ENCODE measurements around the gene LRRC27.

The LRRC27 gene

DNA sequence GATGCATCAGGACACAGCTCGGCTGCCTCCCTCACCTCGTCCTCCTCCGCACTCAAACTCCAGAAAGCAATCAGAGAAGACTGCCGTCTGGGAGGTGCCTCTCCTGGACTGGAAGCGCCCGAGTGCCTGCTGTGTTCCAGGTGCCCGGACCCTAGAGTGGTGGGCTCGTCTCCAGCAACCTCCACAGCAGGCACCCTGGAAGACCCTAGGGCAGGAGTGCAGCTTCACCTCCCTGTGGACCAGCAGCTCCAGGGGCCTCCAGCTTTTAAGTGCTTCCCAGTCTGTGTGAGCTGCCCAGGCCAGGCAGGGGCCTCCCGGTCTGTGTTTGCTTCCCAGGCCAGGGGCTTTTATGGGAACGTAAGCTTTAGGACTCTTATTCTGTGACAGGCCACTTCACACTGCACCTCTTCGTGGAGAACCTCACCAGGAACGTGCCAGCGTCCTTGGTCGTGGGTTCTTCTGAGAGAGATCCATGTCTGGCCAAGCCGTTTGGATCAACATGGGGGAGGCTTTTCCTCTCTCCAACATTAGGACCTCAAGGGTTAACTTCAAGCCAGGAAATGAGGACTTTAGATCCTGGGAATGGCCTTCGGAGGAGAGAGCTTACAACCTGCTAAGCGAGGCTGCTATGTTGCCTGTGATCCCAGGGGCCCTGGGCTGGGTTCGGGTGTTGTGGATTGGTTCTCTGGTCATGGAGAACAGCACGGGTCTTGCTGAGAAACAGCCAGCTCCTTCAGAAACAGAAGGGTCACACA lies 59.1 kb downstream of the LRRC27 start:
- no peak for DNase-seq (ENCODE audit: low read depth in 2 of 2)

DNA sequence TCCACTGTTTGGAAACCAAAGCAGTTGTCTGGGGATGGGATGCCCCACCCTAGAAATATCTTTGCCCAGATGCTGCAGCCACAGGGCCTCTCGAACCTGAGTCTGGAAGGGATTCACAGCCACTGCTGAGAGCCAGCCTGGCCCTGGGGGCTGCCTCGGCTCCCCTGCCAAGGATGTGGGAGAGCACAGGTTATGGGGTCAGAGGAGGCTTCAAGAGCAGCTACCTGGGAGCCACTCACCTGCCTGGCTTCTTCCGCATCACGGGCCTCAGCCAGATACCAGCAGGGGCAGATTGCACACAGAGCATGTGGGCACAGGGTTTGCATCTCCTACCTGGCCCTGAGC lies 59.7 kb downstream of the LRRC27 start:
- DNase-seq (ENCODE audit: low read depth in 2 of 2): no peak

DNA sequence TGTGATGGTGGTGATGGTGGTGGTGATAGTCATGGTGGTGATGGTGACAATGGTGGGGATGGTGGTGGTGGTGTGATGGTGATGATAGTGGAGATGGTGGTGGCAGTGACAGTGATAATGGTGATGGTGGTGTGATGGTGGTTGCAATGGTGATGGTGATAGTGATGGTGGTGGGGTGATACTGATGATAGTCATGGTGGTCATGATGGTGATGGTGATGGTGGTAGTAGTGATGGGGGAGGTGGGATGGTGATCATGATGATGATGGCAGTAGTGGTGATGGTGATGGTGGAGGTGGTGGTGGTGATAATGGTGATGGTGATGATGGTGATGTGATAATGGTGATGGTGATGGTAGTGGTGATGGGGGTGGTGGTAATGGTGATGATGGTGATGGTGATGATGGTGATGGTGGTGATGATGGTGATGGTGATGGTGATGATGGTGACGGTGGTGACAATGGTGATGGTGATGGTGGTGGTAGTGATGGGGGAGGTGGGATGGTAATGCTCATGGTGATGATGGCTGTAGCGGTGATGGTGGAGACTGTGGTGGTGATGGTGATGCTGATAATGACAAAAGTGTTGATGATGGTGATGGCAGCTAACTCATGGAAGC lies 60.3 kb downstream of the LRRC27 start:
- DNase-seq (ENCODE audit: low read depth in 2 of 2): no peak

DNA sequence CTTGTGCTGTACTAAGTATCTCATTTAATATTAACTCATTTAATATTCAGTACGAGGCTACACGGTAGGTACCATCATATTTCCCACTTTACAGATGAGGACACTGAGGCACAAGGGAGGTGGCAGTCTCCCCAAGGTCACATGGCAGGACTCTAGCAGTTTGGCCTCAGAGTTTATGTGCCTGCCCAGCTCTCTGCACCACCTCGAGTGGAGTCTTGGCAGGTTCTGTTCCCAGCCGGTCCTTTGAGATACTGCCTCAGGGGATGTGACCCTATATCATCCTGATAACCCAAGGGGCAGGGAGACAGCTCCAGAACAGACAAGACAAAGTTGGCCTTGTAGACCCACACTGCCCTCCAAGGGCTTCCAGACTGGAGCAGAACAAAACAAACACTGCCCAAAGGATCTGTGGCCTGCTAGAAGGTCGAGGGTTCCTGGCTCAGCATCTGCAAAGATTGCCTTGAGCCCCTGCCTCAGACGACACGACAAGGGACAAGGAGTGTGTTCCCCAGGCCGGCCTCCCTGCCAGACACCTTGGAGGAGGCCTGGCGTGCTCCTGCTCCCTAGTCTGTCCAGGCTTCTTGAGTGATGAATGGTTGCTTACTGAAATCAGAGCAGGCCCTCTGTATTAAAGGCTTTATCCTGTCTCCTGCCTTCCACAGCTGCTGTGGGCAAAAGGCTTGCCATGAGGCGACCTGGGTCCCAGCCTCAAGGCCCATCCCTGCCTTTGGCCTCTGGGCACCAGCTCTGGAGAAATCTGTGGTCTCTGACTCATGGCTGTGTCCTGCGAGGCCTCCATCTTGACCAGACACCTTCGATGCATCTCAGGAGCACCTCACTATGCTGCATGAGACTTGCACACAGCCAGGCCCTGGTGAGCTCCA lies 61.1 kb downstream of the LRRC27 start:
- no peak for DNase-seq (ENCODE audit: low read depth in 2 of 2)

DNA sequence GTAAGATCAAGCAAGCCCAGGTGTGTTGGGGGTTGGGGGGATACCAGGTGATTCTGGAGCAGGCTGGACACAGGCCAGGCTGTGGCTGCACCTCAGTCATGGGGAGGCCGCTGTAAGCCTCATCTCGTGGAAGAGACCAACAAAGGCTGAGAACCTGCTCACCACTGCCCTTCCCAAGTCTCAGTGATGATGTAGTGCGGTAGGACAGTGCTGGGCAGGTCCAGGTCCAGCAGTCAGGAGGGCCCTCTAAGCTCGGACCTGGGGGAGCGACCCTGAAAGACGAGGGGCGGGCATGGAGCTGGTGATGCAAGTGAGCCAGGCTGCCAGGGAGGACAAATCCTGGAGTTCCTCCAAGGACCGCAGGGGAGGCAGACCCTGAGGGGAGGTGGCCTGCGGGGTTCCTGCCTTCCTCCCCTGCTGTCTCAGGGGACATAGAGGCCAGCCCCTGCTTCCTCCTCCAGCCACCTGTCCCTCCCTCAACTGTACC lies 61.7 kb downstream of the LRRC27 start:
- DNase-seq (ENCODE audit: low read depth in 2 of 2): no peak

DNA sequence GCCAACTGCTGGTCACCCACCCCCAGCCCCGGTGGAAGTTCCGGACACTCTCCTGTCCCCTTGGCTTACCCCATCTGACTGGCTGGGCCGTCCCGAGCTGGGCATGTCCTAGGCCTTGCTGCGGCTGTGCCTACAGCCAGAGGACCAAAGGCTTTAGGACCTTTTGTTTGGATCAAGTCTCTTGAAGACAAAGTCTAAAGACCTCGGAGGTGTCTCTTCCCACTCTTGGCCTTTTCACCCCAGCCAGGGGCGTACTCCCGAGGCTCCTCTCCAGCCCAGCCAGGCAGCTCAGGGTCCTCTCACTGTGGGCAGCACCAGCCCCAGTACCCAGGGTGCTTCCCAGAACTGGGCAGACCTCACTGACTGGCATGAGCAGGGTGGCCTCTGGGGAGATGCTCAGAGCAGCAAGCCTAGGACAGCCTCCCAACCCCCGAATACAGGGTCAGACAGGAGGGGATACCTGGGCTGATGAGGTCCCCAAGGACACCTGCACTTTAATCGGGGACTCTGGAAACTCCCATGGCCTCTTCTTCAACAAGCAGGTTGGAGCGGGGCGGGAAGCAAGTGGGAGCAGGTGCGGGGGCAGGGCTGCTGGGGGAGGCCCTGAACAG lies 62.3 kb downstream of the LRRC27 start:
- DNase-seq (ENCODE audit: low read depth in 2 of 2): no peak

DNA sequence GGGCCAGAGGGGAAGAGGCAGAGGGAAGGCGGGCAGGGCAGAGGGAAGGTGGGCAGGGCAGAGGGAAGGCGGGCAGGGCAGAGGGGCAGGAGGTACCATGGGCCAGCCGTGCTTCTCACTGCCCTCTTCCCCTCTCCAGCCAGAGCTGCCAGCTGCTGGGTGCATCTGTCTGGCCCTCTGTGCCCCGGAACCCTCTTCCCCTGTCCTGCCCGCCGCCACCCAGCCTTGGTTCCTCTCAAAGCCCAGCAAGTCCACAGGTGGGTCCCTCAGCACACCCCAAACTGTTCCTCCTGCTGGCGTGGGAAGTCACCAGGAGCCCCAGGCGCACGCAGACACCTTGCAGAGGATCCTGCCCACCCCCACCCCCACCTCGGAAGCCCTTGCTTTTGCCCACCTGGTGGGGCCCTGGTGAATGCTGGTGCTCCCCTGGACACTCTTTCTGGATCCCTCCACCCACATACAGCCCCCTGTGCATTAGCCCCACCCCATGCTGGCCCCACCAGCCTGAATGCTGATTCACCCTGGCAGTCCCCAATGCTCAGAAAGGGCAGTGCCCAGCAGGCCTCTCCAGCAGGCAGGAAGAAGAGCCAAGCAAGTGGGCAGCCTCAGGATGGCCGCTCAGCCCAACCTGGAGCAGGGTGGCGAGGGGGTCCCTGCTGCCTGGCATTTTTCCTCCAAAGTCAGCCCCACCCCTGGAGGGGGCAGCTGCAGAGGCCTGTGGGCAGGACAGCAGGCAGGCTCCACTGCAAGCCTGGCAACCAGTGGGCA lies 63.1 kb downstream of the LRRC27 start:
- DNase-seq (ENCODE audit: low read depth in 2 of 2): no peak

DNA sequence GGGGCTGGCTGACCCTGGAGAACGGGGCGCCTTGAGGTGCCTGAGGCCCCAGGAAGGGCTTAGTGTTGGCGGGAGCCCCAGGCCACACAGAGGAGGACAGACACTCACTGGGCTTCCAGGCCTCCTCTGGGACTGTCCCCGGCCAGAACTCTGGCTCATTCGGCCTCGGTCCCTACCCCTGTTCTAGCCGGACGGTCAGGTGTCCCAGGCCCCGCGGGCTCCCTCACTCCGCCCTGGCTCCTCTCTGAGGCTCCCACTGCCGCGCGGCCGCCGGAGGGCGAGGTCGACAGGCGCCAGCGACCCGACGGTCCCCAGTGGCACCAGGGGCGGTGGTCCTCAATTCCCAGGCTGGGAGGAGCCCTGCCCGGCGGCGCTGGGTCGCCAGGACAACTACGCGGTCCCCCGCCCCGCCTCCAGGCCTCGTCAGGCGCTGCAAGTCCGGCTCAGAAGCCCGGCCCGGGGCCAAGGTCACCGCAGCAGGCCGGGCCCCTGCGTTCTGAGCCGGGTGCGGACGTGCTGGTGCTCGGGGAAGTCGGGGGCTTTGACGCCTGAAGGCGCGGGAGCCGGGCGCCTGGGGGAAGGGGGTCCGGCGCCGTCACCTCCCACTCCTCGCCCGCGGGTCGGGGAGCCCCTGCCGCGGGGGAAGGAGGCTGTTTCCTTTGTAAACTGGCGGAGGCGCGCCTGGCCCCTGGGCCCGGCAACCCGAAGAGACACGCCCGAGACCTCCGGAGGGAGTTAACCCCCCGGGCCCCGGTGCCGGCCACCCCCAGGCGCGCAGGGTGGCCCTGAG lies 63.9 kb downstream of the LRRC27 start:
- DNase-seq (ENCODE audit: low read depth in 2 of 2): peak in 1 of 2 donors; percentile 32

DNA sequence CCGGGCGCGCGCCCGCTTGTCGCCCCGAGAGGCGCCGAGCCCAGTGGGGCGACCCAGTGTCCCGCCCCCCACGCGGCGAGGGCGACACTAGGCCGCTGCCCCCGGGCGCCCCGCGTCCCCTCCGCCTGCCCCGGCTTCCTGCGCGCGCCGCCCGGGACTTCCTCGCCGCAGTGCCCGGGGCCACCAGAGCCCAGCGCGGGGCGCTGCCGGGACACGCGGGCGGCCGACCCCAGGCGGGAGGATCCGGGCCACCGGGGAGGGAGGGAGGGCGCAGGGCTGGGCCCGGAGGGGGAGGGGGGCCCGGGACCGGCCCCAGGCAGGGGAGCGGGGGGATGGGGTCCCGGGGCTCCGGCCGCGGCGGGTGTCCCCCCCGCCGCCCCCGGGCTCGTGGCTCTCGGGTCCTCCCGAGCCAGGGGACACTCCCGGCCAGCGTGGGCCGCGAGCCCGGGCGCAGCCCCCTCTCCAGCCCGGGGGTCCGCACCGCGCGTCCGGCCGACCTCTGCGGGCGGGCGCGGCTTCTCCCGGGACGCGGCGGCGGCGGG lies 64.6 kb downstream of the LRRC27 start:
- DNase-seq (ENCODE audit: low read depth in 2 of 2): peak; percentile 39 to 42

DNA sequence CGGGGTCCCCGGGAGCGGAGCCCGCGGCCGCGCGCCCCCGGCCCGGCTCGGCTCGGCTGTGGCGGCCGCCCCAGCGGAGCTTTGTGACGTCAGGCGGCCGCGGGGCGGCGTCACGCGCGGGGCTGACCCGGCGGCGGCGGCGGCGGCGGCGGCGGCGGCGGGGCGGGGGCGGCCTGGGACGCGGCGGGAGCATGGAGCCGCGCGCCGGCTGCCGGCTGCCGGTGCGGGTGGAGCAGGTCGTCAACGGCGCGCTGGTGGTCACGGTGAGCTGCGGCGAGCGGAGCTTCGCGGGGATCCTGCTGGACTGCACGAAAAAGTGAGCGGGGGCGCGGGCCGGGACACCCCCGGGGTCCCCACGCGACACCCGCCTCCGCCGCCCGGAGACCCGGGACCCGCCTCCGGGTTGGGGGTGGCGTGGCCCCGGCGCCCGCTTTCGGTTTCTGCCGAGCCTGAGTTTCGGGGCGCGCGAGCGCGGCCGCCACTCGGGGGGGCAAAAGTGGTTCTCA lies 65.1 kb downstream of the LRRC27 start, which contains the start of gene PWWP2B:
Gene PWWP2B (plus strand): TSS at position 165 of the 506 bp plus-strand sequence. CDS start 27 bp downstream, at position 192.
- peak in 1 of 2 donors; percentile 35 for DNase-seq (ENCODE audit: low read depth in 2 of 2)

DNA sequence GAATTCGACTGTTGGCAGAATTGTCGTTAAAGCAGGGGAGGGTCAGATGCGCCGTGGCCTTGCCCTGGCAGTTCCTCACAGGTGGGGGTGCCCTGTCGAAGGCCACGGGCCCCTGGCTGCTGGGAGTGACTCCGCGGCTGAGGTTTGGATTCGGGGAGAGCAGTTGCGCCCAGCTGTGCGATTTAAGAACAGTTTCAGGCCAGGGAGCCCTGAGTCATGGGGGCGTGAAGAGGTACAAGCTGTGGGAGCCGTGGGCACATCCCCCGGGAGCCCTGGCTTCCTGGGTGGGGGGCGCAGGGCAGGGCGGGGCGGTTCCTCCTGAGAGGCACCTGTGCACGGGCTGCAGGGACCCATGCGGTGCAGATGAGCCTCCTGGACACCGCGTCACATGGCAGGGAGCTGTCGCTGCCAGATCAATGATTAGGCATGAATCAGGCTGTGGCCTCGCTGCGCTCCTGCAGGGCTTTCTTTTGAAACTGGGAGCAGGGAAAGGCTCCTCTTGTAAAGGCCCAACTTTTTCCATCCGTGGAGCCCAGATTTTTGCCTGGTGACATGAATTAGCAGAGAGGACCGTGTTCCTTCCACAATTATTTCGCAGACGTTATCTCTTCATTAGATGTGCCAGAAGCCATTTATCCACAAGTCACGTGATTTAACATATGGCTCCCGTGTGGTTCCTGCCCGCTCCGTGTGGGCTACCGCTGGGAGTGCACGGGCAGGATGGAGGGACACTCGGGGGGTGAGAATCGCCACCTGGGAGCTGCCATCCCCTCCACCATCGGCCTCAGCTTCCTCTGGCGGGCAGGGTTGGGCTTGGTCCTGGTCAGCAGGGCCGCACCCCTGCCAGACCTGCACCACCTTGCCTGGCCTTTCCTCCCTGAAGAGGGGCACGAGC lies 65.9 kb downstream of the LRRC27 start:
- DNase-seq (ENCODE audit: low read depth in 2 of 2): no peak

DNA sequence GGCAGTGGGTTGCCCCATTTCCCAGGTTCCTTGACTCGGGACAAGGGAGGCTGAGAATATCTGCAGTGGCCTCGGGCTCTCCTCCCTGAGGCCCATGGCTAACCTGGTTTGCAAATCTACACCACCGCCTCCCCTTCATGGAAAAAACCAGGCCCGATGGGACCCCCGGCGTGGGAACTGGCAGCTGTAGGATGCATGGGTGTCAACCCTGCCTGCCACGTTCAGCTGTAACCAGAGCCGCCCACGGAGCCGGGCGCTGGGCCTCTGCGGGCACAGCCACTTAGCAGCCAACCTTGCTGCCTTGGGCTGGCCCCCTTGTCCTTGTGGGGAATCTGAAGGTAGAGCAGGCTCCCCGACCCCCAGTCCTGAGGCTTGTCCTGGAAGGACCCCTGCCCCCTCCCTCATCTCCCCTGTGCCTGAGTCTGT lies 66.6 kb downstream of the LRRC27 start:
- no peak for DNase-seq (ENCODE audit: low read depth in 2 of 2)

DNA sequence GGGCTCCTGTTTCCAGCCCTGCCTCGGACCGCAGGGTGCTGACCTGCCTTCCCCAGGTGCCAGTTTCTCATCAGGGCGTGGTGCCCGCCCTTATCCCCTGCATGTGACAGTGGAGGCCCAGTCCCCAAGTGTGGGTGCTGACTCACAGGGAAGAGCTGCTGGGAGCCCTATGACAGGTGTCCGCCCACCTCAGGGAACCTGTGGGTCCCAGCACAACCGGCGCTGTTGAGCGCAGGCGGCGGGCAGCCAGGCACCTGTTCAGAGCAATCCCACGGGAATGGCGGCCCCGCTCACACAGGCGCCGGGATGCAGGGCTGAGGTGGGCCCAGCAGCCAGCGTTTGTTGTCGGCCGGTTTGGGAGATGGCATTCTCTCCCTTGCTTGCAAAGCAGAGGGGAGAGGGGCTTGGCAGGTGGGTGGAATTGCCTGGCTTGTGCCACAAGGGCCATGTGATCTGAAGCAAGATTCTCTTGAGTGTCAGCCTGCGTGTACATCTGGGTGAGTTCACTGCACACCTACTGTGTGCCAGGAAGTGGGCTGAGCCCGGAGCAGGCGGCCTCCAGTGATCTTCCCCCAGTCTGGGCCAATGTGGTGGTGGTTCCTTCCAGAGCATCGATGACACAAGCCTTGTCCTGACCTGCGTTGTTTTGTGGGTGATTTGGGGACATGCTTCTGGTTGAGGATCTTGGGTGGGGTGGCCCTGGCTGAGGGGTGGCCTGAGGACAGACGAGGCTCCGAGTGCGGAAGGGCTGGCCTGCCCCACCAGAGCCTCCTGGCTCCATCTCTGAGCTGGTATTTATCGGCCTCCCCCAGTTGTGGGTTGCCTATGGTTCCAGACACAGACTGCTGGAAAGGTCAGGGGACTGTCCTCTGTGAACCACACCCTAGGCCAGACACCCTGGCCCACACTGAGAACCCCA lies 67.4 kb downstream of the LRRC27 start:
- no peak for DNase-seq (ENCODE audit: low read depth in 2 of 2)

DNA sequence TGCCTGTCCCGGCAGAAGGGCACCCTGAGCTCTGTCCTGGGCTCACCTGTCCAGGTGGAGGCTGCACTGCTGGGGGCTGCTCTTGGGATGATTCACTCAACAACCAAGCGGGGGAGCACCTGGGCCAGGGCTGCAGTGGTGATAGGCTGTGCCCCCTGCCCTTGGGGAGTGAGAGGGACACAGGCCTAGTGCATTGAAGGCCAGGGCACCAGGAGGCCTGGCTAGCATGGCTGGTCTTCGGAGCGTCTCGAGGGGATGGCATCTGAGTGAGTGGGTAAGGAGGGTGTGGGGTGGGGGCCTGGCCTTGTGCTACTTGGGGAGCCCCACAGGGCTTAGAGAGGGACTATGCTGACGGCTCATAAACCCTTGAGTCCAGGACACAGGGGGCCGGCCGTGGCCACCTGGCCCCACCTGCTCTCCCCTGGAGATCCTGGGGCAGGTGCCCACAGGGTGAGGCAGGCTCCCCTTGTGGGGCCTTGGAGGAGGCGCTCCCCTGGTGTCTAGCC lies 68.1 kb downstream of the LRRC27 start:
- no peak for DNase-seq (ENCODE audit: low read depth in 2 of 2)

DNA sequence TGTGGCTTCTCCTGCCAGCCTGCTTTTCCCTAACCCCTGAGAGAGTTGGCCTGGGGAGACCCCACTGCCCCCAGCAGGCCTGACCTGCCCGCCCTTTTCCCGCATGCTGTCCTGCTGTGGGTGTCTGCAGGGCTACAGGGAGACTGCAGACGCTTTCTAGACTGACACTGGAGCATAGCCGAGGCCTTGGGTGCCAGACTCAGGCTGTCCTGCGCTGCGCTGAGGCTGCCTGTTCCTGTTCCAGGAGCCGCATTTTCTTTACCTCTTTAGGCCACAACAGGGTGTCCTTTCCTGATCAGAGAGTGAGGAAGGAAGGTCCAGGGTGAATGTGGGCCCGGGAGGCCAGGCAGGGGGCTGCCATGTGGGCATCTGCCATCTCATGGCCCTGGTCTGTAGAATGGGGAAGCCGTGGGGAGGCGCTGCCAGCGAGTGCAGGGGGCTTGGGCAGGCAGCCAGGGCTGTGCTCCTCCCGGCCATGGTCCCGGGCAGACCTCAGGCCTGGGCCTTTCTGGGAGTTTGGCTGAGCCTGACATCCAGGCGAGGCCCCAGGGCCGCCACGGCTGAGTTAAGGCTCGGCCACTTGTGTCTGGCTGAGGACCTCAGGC lies 68.7 kb downstream of the LRRC27 start:
- no peak for DNase-seq (ENCODE audit: low read depth in 2 of 2)

DNA sequence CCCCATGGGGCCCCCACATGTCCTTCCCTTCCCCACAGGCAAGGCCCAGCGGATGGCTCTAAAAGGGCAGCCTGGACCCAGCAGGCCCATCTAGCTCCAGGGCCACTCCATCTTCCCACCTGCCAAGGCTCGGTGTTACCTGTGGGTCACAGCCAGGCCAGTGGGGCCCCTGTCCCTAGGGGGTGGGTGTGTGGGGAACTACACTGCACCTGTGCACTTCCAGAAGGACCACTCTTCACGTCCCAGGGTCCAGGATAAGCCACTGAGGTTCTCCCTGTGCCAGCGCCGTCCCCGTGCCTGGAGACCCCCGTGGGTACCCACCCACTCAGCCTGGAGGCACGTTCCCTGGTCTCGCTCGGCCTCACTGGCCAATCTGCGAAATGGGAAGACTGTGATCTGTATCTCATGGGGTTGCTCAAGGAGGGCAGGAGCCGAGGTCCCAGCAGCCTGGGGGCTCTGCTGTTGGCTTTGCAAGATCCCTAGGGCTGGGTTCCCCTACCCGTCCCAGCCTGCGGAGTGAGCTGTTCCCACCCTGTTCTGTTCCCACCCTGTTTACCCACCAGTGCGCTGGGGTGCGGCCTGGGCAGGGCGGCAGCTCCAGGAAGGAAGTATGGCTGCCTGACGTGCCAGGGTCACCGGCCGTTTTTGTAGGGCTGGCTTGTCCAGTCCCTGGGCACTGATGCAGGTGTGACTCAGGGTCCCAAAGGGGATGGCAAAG lies 69.6 kb downstream of the LRRC27 start:
- DNase-seq (ENCODE audit: low read depth in 2 of 2): no peak
